ENCODE results near the gene LINGO1.

Gene LINGO1

DNA sequence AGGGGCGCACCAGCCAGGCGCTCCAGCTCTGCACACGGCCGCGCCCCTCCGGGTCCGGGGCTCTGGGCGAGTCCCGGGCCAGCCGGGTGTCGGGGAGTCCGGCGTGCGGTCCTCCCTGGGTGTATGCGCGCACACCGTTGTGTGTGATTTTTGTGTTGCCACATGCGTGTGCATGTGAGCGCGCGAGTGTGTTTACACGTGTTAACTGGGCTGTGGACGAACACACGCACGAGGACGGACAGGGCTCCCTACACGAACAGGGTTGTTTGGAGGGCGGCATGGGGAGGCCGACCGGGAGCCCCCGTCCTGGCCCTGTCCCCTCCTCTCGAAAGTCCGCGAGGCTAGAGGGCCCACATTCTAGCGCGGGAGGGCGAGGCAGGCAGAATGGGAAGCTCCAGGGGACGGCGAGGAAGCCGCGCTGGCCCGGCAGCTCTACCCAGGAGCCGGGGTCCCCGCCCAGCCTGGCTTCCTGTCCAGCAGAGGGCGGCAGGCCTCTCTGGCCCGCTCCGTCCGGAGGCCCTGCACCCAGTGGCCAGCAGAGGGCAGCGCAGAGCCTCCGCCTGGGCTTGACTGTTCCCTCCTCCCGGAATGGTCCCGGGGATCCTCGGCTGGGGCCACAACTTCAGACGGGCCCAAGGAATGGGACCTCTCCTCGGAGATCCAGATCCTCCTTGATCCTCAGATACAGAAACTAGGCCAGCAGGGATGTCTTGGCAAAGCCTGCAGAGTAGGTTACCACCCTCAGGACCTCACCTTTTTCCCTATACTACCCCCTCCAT, 611 bp upstream of the LINGO1 start:
- DNase-seq (ENCODE audit: low spot score) = peak; percentile 82

DNA sequence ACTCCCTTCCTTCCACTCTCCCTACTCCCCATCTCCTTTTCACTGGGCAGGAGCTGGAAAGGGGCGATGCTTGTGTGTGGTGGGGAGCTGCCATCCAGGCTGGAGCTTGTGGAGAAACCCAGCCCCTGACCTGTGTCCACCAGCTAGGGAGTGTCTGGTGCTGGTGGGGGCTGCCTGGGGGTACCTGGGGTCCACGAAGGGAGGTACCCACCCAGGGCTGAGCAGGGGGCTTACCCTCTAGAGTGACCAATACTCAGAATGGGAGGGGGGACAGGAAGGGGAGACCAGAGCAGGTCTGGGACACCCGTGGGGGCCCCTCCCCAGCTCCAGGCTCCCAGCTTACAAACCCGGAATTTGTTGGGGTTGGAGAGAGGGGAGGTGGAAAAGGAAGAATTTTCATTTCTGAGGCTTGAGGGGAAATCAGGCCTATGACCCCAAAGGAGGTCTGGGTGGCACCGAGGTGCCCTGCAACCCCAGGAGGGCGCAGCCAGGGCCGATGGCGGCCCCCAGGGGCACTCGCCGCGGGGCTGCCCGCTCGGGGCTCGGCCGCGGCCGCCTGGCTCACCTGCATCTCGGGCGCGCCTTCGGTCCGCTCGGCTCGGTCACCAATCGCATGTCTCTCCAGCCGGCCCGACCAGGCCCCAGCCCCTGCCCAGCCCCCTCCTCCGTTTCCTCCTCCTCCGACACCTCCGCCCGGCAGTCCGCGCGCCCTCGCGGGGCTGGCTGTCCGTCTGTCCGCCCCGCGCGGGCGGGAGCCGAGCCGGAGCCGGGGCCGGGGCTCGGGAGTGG, 773 bp downstream of the LINGO1 start:
- DNase-seq (ENCODE audit: low spot score) = no peak

DNA sequence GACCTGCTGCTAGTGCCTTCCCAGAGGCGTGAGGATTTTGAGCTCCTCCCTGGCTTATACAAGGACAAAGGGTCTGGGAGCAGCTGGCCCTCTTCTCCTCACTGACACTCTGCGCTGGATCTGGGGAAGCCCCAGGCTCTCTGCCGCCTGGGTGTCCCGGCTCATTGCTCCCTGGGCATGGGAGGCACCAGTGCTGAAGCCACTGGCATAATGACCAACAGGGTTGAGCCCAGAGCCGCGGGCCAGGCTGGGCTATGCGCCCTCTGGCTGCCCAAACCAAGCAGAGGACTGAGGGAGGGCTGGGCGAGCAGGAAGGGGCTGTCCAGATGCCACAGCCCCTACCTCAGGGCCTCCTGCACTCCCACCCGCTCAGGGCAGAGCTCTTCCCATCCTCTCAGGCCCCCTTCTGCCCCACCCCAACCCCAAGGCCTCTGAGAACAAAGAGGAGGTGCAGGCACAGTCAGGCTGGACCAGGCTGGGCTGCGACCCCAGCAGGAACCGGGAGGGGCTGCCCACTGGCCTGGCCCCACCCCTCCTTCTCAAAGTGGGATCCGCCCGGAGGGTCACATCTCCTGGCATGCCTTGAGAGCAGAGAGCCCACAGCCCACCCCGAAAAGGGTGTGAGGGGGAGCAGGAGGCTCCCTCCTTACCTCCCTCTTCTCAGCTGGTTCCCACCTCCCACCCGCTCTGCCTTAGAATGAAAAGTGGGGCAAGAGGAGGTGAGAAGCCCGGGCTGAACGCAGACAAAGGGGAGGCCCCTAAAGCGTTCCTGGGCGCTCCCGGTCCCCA, 1.6 kb downstream of the LINGO1 start:
- peak; percentile 48 for DNase-seq (ENCODE audit: low spot score)

DNA sequence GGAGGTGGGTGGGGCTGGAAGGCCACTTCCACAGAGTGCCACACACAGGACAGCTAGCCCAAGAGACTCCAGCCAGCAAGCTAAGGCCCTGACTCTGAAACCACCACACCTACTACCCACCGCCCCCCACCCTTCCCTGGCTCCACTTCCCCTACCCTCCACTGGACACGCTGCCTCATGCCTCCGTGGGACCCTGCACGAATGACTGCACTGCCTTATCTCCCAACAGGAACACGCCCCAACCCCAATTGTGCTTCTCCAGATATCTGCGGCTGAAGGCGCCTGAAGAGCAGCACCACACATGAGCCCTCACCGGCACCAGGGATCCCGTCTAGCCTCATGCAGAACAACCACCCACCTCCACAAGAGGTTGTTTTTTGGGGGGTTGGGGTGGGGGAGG, 2.7 kb downstream of the LINGO1 start:
- no peak for DNase-seq (ENCODE audit: low spot score)

DNA sequence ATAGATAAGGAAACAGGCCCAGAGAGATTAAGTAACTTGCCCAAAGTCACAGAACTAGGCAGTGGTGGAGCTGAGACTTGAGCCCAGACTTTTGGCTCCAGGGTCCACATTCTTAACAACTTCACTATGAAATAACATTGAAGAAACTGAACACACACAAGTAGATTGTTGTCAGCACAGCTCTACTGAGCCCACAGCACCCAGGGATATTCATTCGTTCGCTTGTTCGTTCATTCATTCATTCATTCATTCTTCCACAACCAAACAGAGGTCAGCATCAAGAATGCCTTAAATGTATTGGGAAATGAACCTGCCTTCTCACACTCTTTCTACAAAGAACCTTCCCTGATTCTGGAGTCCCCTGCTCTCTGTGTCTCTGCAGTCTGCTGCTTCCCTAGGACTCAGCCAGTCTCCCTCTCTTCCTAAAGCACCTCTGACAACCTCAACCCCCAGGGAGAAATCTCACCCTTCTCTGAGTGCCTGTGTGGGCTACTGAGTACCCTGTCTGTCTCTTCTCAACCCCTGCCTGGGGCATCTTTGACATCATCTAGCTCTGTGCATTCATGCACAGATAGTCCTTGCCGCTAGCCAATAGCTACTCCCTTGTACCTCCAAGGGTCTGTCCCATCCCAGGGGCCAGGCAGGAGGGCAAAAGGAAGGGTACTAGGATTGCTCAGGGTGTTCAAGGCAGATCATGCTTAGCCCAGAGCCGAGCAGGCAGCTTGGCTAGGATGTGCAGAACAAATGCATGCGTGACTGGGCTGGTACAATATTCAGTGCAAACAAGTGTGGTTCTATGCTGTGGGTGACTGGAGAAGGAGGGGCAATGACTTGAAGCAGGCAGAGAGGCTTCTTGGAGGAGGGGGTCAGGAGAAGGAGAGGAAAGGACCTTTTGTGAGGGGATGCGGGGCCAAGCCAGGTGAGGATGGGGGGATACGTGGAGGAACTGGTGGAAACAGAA, 3.4 kb downstream of the LINGO1 start:
- DNase-seq (ENCODE audit: low spot score) = no peak

DNA sequence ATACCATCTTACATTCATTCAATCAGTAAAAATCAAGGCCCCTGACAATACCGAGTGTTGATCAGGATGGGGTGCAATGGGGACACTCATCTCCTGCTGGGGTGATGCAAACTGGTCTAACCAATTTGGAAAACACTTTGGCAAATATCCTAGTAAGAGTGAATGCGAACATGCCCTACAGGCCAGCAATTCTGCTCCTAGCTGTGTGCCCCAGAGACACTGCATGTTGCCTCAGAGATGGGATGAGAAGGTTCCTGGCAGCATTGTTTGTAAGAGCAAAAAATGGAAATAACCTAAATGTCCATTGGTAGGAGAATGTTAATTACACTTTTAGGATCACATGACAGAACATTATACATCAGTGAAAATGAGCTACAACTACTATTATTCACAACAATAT, 4.7 kb downstream of the LINGO1 start:
- no peak for DNase-seq (ENCODE audit: low spot score)

DNA sequence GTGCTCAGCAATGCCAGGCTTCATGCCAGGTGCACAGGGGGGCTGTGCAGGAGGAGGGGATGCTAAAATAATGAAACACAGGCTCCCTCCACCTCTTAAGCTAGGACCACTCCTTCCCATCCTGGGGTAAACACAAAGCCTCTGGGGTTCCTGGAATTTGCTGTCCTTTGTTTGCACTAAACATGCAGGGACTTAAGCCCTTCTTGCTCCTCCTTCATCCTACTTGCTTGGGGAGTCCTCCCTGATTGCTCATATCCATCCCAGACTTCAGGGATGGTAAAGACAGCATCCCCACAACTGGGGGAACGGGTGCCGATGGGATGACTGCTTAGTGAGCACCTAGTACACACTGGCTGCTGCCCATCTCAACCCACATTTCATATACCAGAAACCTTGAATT, 5.1 kb downstream of the LINGO1 start:
- DNase-seq (ENCODE audit: low spot score) = no peak

DNA sequence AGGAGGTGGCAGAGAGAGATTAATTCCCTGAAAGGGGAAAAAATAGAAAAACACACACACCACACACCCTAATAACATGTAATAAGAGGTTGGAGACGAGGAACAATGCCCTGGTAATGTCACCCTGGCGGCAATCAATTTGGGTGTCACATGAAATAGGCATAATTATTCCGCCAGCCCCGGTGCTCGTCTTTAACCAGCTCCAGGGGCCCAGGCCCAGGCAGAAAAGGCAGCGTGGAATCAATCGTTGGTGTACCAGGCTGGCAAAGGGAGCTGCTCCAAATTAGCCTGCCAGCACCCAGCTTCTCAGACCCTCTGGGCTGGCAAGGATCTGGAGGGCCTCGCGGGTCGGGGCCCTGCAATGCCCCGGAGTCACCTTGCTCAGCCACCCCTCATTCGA, 5.6 kb downstream of the LINGO1 start:
- DNase-seq (ENCODE audit: low spot score) = no peak

DNA sequence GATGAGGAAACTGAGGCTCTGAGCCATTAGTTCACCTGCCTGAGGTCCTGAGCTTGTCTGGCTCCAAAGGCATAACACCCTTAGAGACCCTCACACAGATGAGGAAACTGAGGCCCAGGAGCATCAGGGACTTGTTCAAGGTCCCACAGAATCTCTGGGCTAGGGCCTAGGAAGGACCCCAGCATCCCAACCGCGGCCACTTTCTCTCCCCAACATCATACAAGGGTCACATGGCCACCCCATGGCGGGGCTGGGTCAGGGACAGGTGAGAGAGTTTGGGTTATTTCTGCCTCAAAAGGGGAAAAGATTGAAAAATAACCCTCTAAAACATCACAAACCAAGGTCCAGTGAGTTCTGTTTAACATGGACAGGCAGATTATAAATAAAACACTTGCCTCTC, 6.7 kb downstream of the LINGO1 start:
- DNase-seq (ENCODE audit: low spot score) = no peak

DNA sequence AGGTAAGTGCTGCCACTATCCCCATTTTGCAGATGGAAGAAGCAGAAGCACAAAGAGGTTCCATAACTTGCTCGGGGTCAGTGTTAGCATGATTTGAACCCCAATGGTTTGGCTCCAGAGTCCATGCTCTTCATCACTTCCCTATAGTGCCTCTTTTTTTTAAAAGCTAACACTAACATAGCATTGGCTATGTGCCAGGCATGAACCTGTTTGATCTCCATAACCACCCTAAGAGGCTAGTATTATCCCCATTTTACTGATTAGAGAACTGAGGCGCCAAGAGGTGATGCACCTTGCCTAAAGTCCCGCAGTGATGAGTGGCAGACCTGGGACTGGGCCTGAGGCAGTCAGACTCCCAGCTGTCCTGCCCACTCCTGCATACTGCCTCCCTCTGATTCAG, 7.3 kb downstream of the LINGO1 start:
- no peak for DNase-seq (ENCODE audit: low spot score)

DNA sequence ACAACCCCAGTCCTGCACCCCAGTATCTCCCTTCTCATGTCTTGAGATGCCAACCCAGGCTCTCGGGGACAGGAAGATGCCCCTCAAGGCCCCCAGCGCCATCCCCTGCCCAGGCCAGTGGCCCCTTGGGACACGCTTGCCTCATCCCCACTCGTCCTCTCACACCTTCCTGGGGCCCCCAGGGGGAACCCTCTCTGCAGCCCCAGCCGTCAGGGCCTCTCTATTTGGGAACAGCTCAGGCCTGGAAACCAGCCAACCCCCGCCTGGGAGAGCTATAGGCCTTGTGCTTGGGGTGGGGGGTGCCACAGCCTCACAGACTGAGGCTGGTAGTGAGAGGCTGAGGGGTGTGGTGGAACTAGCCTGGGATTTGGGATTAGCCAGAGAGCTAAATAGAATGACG, 7.8 kb downstream of the LINGO1 start:
- DNase-seq (ENCODE audit: low spot score) = no peak

DNA sequence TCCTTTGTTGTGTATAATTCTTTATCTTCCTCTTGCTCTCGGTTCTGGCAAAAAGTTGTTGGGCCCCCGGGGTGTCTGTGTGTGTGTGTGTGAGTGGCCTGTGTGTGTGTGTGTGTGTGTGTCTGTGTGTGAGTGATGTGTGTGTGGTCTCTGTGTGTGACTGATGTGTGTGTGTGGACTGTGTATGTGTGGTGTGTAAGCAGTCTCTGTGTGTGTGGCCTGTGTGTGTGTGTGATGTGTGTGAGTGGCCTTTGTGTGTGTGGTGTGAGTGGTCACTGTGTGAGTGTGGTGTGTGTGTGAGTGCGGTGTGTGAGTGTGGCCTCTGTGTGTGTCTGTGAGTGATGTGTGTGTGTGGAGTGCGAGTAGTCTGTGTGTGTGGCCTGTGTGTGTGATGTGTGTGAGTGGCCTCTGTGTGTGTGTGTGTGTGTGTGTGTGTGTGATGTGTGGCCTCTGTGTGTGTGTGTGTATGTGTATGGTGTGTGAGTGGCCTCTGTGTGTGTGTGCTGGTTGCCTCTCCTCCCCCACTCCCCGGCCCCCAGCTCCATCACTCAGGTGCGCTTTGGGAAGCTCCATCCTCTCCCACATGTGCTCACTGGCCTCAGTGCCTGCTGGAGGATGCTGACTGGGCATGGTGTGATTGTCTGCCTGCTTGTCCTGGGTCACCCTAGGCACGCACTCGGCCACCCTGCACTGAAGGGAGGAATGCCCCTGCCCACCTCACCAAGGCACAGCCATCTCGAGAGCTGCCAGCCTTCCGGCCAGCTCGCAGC, 8.8 kb downstream of the LINGO1 start:
- no peak for DNase-seq (ENCODE audit: low spot score)

DNA sequence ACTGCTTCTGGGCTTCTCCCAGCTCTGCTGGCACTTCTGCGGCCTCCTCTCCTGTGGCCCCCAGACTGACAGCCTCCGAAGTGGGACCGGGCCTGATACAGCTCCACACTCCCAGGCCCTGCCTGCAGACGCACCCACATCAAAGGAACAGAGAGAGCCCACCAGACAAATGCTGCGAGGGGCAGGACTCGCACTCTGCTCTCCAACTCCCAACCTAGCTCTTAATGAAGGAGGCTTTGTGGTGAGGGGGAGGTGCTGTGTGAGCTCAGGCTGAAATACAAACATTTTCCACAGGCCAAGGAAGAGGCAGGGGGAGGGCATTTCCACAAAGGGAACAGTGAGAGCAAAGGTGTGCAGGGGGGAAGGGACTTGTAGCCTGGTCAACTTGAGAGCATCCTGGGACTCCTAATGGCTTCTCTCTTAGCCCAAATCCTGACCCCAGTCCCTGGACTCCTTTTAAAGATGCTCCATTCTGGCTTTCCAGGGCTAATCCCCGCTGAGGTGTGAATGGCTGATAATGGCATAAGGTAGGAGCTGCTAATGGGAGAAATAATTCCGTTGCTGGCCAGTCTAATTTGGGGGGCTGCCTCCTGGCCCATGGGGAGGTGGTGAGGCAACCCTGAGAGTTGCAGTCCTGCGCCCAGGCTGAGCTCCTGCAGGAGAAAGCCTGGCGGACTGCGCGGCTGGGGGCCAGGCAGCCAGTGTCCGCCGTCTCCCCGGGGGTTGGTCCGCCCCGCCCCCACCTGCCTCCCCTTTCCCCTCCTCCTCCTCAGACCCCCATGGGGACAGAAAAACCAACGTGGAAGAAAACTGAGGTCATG, 9.6 kb downstream of the LINGO1 start:
- DNase-seq (ENCODE audit: low spot score) = no peak

DNA sequence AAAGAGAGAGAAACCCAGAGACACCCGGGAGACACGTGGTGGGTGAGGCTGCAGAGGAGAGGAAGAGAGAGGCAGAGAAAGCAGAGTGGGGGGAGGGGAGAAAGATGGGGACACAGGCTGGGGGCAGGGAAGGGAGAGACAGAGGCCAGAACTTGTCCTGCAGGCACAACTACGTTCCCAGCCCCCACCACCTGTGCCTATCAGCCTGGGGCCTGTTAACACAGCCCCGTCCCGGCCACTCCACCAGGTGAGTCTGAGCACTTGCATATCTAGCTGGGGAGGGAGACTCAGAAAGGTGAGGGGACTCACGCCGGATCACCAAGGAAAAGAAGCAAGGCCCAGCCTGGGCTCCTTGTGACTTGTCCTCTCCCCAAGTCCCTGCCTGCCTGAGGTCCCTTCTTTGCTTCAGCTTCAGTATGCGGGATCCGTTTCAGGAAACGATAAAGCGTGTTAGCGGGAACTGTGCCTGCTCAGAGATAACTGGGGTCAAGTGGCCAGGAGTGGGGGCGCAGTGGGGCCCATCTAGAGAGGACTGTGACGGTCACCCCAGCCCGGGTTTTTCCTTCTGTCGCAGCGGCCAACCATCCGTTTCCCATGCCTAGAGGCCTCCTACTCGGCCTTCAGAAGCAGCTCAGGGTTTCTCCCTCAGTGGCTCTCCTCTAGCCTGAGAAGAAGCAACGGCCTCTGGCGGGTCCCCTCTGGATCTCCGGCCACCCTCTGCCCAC, 10.3 kb downstream of the LINGO1 start:
- DNase-seq (ENCODE audit: low spot score) = no peak

DNA sequence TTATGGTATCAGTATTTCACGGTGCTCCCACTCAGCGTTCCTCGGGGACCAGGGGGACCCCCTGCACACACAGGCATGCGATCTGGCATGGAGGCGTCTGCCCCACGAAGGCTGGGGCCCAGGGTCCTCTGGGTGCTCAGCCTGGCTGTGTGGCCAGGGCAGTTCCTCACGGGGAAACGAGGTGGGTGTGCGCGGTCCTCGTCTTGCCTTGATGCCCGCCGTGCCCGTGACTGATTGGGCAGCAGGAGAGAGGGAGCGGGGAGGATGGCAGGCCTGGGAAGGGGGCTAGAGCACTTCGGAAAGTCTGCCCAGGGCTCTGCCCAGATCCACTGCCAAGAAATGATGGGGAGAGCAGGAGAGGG, 10.9 kb downstream of the LINGO1 start:
- no peak for DNase-seq (ENCODE audit: low spot score)

DNA sequence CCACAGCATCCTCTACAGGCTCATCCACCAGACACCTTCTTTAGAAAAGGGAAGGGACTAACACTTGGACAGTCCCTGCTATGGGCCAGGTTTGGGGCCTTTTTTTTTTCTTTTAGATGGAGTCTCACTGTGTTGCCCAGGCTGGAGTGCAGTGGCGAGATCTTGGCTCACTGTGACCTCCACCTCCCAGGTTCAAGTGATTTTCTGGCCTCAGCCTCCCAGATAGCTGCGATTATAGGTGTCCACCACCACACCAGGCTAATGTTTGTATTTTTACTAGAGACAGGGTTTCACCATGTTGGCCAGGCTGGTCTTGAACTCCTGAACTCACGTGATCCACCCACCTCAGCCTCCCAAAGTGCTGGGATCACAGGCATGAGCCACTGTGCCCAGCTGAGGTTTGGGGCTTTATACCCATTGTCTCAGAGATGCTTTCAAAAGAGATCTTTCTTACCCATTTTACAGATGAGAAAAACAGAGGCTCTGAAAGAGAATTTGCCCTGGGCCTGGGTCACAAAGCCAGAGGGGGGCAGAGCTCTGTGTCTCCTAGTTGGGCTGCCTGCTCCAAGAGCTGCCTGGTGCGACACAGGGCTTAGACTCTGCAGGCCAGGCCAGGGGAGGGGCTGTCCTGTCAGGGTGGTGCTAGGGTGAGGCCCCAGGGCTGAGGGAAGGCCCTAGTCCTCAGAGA, 11.6 kb downstream of the LINGO1 start:
- DNase-seq (ENCODE audit: low spot score) = no peak

DNA sequence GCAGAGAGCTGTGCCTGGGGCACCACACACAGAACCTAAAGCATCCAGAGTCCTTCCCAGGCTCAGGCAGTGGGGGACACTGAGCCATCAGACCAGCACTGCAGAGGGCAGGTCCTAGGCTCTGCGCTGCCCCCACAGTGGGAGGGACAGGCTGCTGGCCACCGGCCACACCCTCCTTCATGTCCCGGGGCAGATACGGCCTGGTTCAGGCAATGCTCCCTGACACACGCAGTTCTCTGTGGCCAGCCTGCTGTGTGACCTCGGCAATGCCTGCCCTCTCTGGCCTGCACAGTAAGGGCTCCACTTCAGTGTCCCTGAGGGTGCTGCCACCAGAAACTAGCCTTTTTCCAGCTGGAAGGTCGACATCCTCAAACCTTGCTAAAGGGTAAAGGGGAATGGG, 12.4 kb downstream of the LINGO1 start:
- DNase-seq (ENCODE audit: low spot score) = no peak

DNA sequence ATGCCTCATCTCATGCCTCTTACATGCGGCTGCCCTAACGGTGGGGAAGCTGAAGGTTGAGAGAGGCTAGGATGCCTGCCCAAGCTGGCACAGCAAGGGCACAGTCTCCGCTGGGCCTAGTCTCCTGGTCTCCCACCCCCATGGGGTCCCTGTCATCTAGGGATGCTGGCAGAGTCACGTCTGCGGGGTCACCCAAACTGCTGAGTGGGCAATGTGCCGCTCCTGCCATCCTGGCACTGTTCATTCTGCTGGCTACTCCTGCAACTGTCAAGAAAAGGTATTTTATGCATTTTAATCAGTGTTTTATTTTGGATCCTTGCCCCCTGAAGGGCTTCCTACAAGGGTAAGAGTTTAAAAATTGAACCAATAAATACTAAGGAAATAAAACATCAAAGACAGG, 12.8 kb downstream of the LINGO1 start:
- DNase-seq (ENCODE audit: low spot score) = no peak

All from kidney tubule cell (primary cell).